GM12801 (cell line): ENCODE results near the gene NRDE2.

ENCODE experiments used
- CTCF ChIP-seq: IDR thresholded peaks from one replicate; pipeline ENCODE4 v1.5.1; 2011; ENCODE audit warnings: control low read depth; ENCODE audit not compliant: insufficient read length; ENCODE audit errors: extremely low read depth

NRDE2 gene

GRCh38 chr14:90281261-90281660 lies 50.5 kb downstream of the NRDE2 start:
- no peak for TF ChIP-seq CTCF

GRCh38 chr14:90280096-90280495 lies 51.6 kb downstream of the NRDE2 start:
- no peak for TF ChIP-seq CTCF

- TF ChIP-seq CTCF = no peak
Observed at GRCh38 chr14:90278199-90279175, 53.3 kb downstream of the NRDE2 start.

GRCh38 chr14:90277581-90278198 lies 54.1 kb downstream of the NRDE2 start:
- TF ChIP-seq CTCF = no peak

GRCh38 chr14:90276646-90277367 lies 54.9 kb downstream of the NRDE2 start:
- no peak for TF ChIP-seq CTCF

GRCh38 chr14:90275820-90276219 lies 55.9 kb downstream of the NRDE2 start:
- TF ChIP-seq CTCF = no peak

GRCh38 chr14:90275458-90275814 lies 56.3 kb downstream of the NRDE2 start:
- no peak for TF ChIP-seq CTCF
